ENCODE measurements around the gene DNMBP.

- TF ChIP-seq, protein P1, sequence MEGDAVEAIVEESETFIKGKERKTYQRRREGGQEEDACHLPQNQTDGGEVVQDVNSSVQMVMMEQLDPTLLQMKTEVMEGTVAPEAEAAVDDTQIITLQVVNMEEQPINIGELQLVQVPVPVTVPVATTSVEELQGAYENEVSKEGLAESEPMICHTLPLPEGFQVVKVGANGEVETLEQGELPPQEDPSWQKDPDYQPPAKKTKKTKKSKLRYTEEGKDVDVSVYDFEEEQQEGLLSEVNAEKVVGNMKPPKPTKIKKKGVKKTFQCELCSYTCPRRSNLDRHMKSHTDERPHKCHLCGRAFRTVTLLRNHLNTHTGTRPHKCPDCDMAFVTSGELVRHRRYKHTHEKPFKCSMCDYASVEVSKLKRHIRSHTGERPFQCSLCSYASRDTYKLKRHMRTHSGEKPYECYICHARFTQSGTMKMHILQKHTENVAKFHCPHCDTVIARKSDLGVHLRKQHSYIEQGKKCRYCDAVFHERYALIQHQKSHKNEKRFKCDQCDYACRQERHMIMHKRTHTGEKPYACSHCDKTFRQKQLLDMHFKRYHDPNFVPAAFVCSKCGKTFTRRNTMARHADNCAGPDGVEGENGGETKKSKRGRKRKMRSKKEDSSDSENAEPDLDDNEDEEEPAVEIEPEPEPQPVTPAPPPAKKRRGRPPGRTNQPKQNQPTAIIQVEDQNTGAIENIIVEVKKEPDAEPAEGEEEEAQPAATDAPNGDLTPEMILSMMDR (IDR thresholded peaks at IDR 0.05): no peak
- no peak for TF ChIP-seq CHD2 (IDR thresholded peaks at IDR 0.05; ENCODE audit: low read length, partially characterized antibody)
- no peak for TF ChIP-seq NPAS2 (CRISPR knock-in tag; IDR thresholded peaks at IDR 0.05; ENCODE audit: borderline replicate concordance)
- TF ChIP-seq JUN (IDR thresholded peaks at IDR 0.05): no peak
Measured at GRCh38 chr10:99920901-99921300, 88.8 kb downstream of the DNMBP start.
